GM12878 (cell line): ENCODE results near the gene PSMD14. TPM values are rescaled to one million over a fixed set of nuclear protein-coding genes. Genes with fewer than 3 reads are reported as not detected.

ENCODE experiments used
- ATAC-seq: fragments of 200-7000 bp; cut with Tn5 transposase; 3 replicates; pipeline ENCODE4 v1.9.1; 2020; ENCODE audit warnings: mild to moderate bottlenecking, moderate library complexity
- BruUV-seq: library from RNA; stranded (reverse); fragments of 400-500 nt; replicated peaks from 2 replicates; lab custom pipeline; 2021; lab: Mats Ljungman, UMichigan
- CTCF ChIA-PET: fragments of 300-600 bp; sonication (Branson Sonifier 250); formaldehyde crosslinking; extraction: SDS; loops from one replicate; lab custom pipeline; 2021; ENCODE audit warnings: inconsistent platforms; lab: Yijun Ruan, JAX
- POLR2A ChIA-PET: fragments of 350-600 bp; formaldehyde crosslinking; extraction: SDS; loops from one replicate; lab custom pipeline; 2021; ENCODE audit warnings: inconsistent platforms; lab: Charles Lee
- RAD21 ChIA-PET: fragments of 300-600 bp; sonication (Branson Sonifier 250); formaldehyde crosslinking; loops from one replicate; lab custom pipeline; 2023; ENCODE audit warnings: antibody characterized with exemption; ENCODE audit not compliant: unreplicated experiment; lab: Charles Lee
- SMC1A ChIA-PET: fragments of 300-600 bp; sonication (Branson Sonifier 250); formaldehyde crosslinking; loops from one replicate; lab custom pipeline; 2023; ENCODE audit not compliant: unreplicated experiment, uncharacterized antibody; lab: Charles Lee
- DNase-seq: peaks from one replicate; pipeline ENCODE4 v3.0.0-alpha.2; 2011; ENCODE audit warnings: low read depth, low spot score
- FAIRE-seq: peaks from 3 replicates; lab custom pipeline; 2011; peaks lifted over from hg19 to GRCh38; lab: Jason Lieb, UNC
- H2AFZ ChIP-seq: 2 replicates; pipeline ENCODE4 v1.6.0; 2011; ENCODE audit warnings: low read depth, low read length, control low read depth; ENCODE audit not compliant: control insufficient read depth
- H3K27ac ChIP-seq: 2 replicates; pipeline ENCODE4 v1.5.1; 2011; ENCODE audit warnings: control low read depth; ENCODE audit not compliant: control insufficient read depth, insufficient read depth
- H3K27me3 ChIP-seq, 2 experiments: replicated peaks in 1 of 2; 2 replicates each; pipeline versions ENCODE4 v1.6.0 to v1.6.1; 2011; ENCODE audit warnings: low read length in 1 of 2; ENCODE audit not compliant: control insufficient read depth in 2 of 2, insufficient read depth in 2 of 2
- H3K36me3 ChIP-seq, 2 experiments: 2 replicates each; pipeline ENCODE4 v1.5.1; 2011; ENCODE audit warnings: low read length in 1 of 2; ENCODE audit not compliant: control insufficient read depth in 2 of 2, insufficient read depth in 2 of 2
- H3K4me1 ChIP-seq: 2 replicates; pipeline ENCODE4 v1.6.1; 2011; ENCODE audit warnings: mild to moderate bottlenecking, low read length, moderate library complexity, mixed read lengths; ENCODE audit not compliant: control insufficient read depth, insufficient read depth
- H3K4me2 ChIP-seq: 2 replicates; pipeline ENCODE4 v1.6.0; 2011; ENCODE audit warnings: control low read depth; ENCODE audit not compliant: control insufficient read depth, insufficient read depth
- H3K4me3 ChIP-seq: fragments of 200-600 bp; sonication (generic); 2 replicates; pipeline ENCODE4 v1.5.1; 2016
- H3K79me2 ChIP-seq: 2 replicates; pipeline ENCODE4 v1.6.0; 2011; ENCODE audit warnings: low read length; ENCODE audit not compliant: control insufficient read depth, insufficient read depth
- H3K9ac ChIP-seq: 2 replicates; pipeline ENCODE4 v1.8.0; 2011; ENCODE audit warnings: low read length, control low read depth, mixed read lengths; ENCODE audit not compliant: control insufficient read depth, insufficient read depth
- H3K9me3 ChIP-seq: replicated peaks from 3 replicates; pipeline ENCODE4 v1.5.1; 2011; ENCODE audit warnings: mild to moderate bottlenecking, low read length; ENCODE audit not compliant: control insufficient read depth, insufficient read depth
- H4K20me1 ChIP-seq: 2 replicates; pipeline ENCODE4 v1.6.0; 2011; ENCODE audit not compliant: control insufficient read depth, insufficient read depth
- BACH1 ChIP-seq: fragments of 450-650 bp; IDR thresholded peaks from 2 replicates; pipeline ENCODE4 v1.6.1; 2017; ENCODE audit warnings: mild to moderate bottlenecking, borderline replicate concordance
- EZH2 ChIP-seq: IDR thresholded peaks from 2 replicates; pipeline ENCODE4 v1.6.1; 2012; ENCODE audit warnings: low read depth, mild to moderate bottlenecking, control low read depth, inconsistent platforms, low read length, borderline replicate concordance; ENCODE audit not compliant: control insufficient read depth
- HCFC1 ChIP-seq: fragments of 150-350 bp; IDR thresholded peaks from 2 replicates; pipeline ENCODE4 v1.6.1; 2014; ENCODE audit warnings: low read length
- MTA3 ChIP-seq: IDR thresholded peaks from 2 replicates; pipeline ENCODE4 v1.6.1; 2012; ENCODE audit warnings: low read length, inconsistent platforms, borderline replicate concordance
- NFIC ChIP-seq: IDR thresholded peaks from 2 replicates; pipeline ENCODE4 v1.6.1; 2012; ENCODE audit warnings: low read depth, mild to moderate bottlenecking, inconsistent platforms, low read length, moderate library complexity
- NR2F1 ChIP-seq: fragments of 450-650 bp; conservative IDR thresholded peaks from 2 replicates; pipeline ENCODE4 v1.6.1; 2017; ENCODE audit warnings: mild to moderate bottlenecking
- RCOR1 ChIP-seq: conservative IDR thresholded peaks from 2 replicates; pipeline ENCODE4 v1.6.1; 2012; ENCODE audit warnings: low read depth, low read length, improper control_type of control experiment
- RELA ChIP-seq: fragments of 450-650 bp; IDR thresholded peaks from 2 replicates; pipeline ENCODE4 v1.8.0; 2014; ENCODE audit warnings: borderline replicate concordance; ENCODE audit not compliant: partially characterized antibody
- RUNX3 ChIP-seq: IDR thresholded peaks from 2 replicates; pipeline ENCODE4 v1.6.1; 2012; ENCODE audit warnings: low read length, inconsistent platforms
- SPI1 ChIP-seq: IDR thresholded peaks from 2 replicates; pipeline ENCODE4 v1.6.1; 2011; ENCODE audit warnings: low read depth, mild to moderate bottlenecking, low read length, moderate library complexity, borderline replicate concordance; ENCODE audit not compliant: insufficient read depth
- SREBF2 ChIP-seq: IDR thresholded peaks from 2 replicates; pipeline ENCODE4 v1.6.1; 2012; ENCODE audit warnings: mild to moderate bottlenecking, low read length
- SUPT20H ChIP-seq: IDR thresholded peaks from 2 replicates; pipeline ENCODE4 v1.6.1; 2011; ENCODE audit warnings: low read depth, mild to moderate bottlenecking, low read length, moderate library complexity, borderline replicate concordance; ENCODE audit not compliant: control insufficient read depth
- TCF12 ChIP-seq: IDR thresholded peaks from 2 replicates; pipeline ENCODE4 v1.6.1; 2011; ENCODE audit warnings: low read depth, mild to moderate bottlenecking, low read length
- ZNF687 ChIP-seq: fragments of 450-650 bp; IDR thresholded peaks from 2 replicates; pipeline ENCODE4 v1.6.1; 2017; ENCODE audit warnings: mild to moderate bottlenecking, moderate library complexity
- ZSCAN29 ChIP-seq: fragments of 450-650 bp; IDR thresholded peaks from 2 replicates; pipeline ENCODE4 v1.6.1; 2017; ENCODE audit warnings: mild to moderate bottlenecking, moderate library complexity
- WGBS: methylation state at CpG from one replicate; pipeline ENCODE4 v1.1.6; 2016; ENCODE audit warnings: low lambda C conversion rate; ENCODE audit not compliant: insufficient replicate concordance, insufficient coverage; ENCODE audit errors: missing lambda C conversion rate; 5-methylcytosine and 5-hydroxymethylcytosine counted together
- in situ Hi-C: fragments of 300-500 bp; cut with MboI; formaldehyde crosslinking; loops from 9 replicates; pipeline ENCODE4 v1.14.3; 2018; ENCODE audit warnings: mixed read lengths
- intact Hi-C: fragments of 100-400 bp; cut with micrococcal nuclease; formaldehyde crosslinking; loops from one replicate; pipeline ENCODE4 v1.14.2; 2022; ENCODE audit not compliant: unreplicated experiment
- polyA plus RNA-seq, 11 experiments: library from polyadenylated mRNA; depleted of rRNA in 4 of 11; unstranded in 6 of 11; stranded (reverse) in 5 of 11; fragments of >200 nt; fragmentation: Nextera tagmentation in 4 of 11; fragmentation: Illumina TruSeq in 1 of 11; extraction: Ambion mirVana in 4 of 11; extraction: Trizol in 1 of 11; gene quantifications; 1 replicate in 1 of 11; 2 replicates in 10 of 11; pipeline versions ENCODE4 v1.2.1 to v1.2.3, GENCODE V29; 2011 to 2016; ENCODE audit warnings: inconsistent platforms in 2 of 11, missing spikeins in 2 of 11, low read depth in 1 of 11
- total RNA-seq, 4 experiments: library from RNA; depleted of rRNA in 3 of 4; stranded (reverse); fragments of >200 nt in 3 of 4; fragmentation: Illumina TruSeq in 1 of 4; extraction: Trizol in 1 of 4; gene quantifications; 2 replicates each; pipeline versions ENCODE4 v1.2.1 to v1.2.3, GENCODE V29; 2013 to 2021
- TF ChIP-seq, protein P1 (sequence below): IDR thresholded peaks from 2 replicates; pipeline ENCODE4 v1.6.1; 2011; ENCODE audit warnings: mild to moderate bottlenecking, low read depth, low read length, moderate library complexity; ENCODE audit not compliant: insufficient replicate concordance

The PSMD14 gene
- total and polyA plus RNA-seq, 10 of the 15 experiments (the other 5 are each of a cell fraction or from before 2014, with no cell fraction given), result 70.5 to 253 (median 127) TPM

DNA sequence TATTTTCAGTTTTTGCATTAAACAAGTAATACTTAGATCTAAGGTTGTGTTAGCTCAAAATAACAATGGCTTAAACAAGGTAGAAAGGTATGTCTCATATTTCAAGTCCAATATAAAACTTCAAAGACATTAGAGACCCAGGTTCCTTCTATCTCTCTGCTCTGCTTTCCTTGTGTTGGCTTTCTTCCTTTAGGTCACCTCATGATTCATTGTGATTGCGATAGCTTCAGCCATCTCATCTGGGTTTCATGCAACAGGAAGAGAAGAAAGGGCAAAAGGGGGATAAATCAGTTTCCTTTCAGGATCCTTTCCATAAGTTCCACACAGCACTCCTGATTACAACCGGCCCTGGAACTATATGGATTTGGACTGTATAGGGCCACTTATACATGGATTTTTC lies 91.9 kb downstream of the PSMD14 start:
- Histone ChIP-seq H3K4me3 (no peak overlapping the region), H3K9ac (no peak overlapping the region), H3K36me3 (peaks cover 1 to 12% of the 10 kb centered on the region in 2 experiments), H3K4me1 (no peaks in the 10 kb centered on the region), H3K4me2 (no peak overlapping the region), H3K27ac (no peak overlapping the region), H3K27me3 (no peaks in the 10 kb centered on the region), H4K20me1 (no peaks in the 10 kb centered on the region), H2AFZ (no peak overlapping the region), H3K9me3 (no peaks in the 10 kb centered on the region), H3K79me2 (no peaks in the 10 kb centered on the region)
- no peak for ATAC-seq
- in situ Hi-C loops (no loop called here), intact Hi-C loops (no loop called here)
- CTCF ChIA-PET, result interaction anchor here (2.5 kb wide), 1 partner anchor 10 kb away, joined by 10 read pairs; no protein-coding TSS in a partner anchor
- TF ChIP-seq SPI1 (no peak), RUNX3 (no peak), TCF12 (no peak), EZH2 (no peak), MTA3 (no peak), ZSCAN29 (no peak), RELA (no peak), SREBF2 (no peak), HCFC1 (no peak), SUPT20H (no peak), NR2F1 (no peak), BACH1 (no peak), ZNF687 (no peak), RCOR1 (no peak), NFIC (no peak)
- TF ChIP-seq, protein P1, sequence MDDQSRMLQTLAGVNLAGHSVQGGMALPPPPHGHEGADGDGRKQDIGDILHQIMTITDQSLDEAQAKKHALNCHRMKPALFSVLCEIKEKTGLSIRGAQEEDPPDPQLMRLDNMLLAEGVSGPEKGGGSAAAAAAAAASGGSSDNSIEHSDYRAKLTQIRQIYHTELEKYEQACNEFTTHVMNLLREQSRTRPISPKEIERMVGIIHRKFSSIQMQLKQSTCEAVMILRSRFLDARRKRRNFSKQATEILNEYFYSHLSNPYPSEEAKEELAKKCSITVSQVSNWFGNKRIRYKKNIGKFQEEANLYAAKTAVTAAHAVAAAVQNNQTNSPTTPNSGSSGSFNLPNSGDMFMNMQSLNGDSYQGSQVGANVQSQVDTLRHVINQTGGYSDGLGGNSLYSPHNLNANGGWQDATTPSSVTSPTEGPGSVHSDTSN, result no peak
- 92% methylated on average over 2 of the region's 2 CpGs for WGBS
- no peak for DNase-seq
- BruUV-seq, result no TSS peak
- POLR2A ChIA-PET, result no interaction called here
- no peak for FAIRE-seq
- RAD21 ChIA-PET, result no interaction called here
- SMC1A ChIA-PET, result interaction anchor here (0.6 kb wide), 1 partner anchor 13 kb away, joined by 4 read pairs; no protein-coding TSS in a partner anchor
